HG03159 (cell line): ENCODE data around the gene GATAD2A.
"Not testable (repeated sequence)": the region's sequence is repeated elsewhere in the genome, so short reads cannot be mapped to it uniquely, and the experiment has no call there.

Experiments
- ATAC-seq: cut with Tn5 transposase; IDR thresholded peaks from one replicate; pipeline ENCODE4 v1.9.1; 2021; ENCODE audit warnings: mild to moderate bottlenecking, moderate library complexity; ENCODE audit not compliant: unreplicated experiment

The GATAD2A gene

GRCh38 chr19:19463348-19464117 lies 58.1 kb downstream of the GATAD2A start:
- no peak for ATAC-seq

- ATAC-seq = no peak
Measured at GRCh38 chr19:19464339-19465098, 59.0 kb downstream of the GATAD2A start.

GRCh38 chr19:19465436-19466070 lies 60.1 kb downstream of the GATAD2A start:
- no peak for ATAC-seq

- ATAC-seq = no peak
Measured at GRCh38 chr19:19466201-19466600, 60.7 kb downstream of the GATAD2A start.

GRCh38 chr19:19468424-19469050 lies 63.1 kb downstream of the GATAD2A start:
- ATAC-seq = no peak

GRCh38 chr19:19470579-19470978 lies 65.1 kb downstream of the GATAD2A start:
- no peak for ATAC-seq

GRCh38 chr19:19471682-19472081 lies 66.2 kb downstream of the GATAD2A start:
- ATAC-seq = no peak

- ATAC-seq = not testable (repeated sequence)
Measured at GRCh38 chr19:19472106-19472505, 66.6 kb downstream of the GATAD2A start.

- ATAC-seq = no peak
Measured at GRCh38 chr19:19475015-19475765, 69.7 kb downstream of the GATAD2A start.

- ATAC-seq = no peak
Measured at GRCh38 chr19:19475849-19476828, 70.7 kb downstream of the GATAD2A start.

GRCh38 chr19:19477705-19478383 lies 72.4 kb downstream of the GATAD2A start:
- no peak for ATAC-seq

GRCh38 chr19:19480688-19481087 lies 75.2 kb downstream of the GATAD2A start:
- ATAC-seq = no peak

- ATAC-seq = no peak
Measured at GRCh38 chr19:19482809-19483596, 77.5 kb downstream of the GATAD2A start.

- no peak for ATAC-seq
Measured at GRCh38 chr19:19485161-19485997, 79.9 kb downstream of the GATAD2A start.

GRCh38 chr19:19485998-19486290 lies 80.5 kb downstream of the GATAD2A start:
- ATAC-seq = no peak

GRCh38 chr19:19486343-19487076 lies 81.0 kb downstream of the GATAD2A start:
- no peak for ATAC-seq
